ENCODE measurements around the gene CCDC169. TPM values are rescaled to one million over a fixed set of nuclear protein-coding genes. Genes with fewer than 3 reads are reported as not detected.

Gene CCDC169
- total RNA-seq, 1 donor from 2014 or later: 0.40 TPM

DNA sequence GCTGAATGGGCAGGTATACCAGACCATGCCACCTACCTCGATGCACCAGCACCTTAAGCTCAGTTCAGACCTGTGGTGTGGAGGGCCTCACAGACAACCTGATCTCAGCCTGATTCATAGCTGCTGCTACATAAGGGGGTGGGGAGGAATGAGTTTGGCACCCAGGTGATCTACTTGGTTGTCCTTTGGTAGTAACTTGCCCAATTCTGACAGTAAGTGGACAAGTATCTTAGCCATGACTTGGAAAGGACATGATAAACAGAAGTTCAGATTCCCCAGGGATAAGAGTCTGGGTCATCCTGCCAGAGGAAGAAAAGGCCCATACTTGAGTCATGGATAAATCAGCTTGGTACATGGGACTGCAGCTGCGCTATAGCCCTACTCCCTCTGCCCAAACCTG lies 54.9 kb downstream of the CCDC169 start:
- ATAC-seq: no peak

DNA sequence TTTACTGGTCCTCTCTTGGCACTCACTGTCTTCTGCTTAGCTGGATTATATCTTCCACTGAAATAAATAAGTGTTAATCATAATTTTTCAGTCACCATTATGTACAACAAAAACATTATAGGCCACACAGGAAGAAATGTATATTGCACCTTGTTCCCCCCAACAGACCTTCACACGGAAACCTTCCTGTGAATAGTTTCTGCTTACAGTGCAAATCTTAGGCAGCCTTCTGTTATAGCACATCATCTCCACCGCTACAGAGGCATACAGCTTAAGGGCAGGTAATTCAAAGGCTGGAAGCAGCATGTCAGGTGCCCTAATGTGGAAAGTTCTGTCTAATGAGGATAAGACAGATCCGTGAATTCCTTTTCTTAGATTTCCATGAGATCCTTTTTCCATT lies 66.4 kb downstream of the CCDC169 start:
- ATAC-seq: no peak

DNA sequence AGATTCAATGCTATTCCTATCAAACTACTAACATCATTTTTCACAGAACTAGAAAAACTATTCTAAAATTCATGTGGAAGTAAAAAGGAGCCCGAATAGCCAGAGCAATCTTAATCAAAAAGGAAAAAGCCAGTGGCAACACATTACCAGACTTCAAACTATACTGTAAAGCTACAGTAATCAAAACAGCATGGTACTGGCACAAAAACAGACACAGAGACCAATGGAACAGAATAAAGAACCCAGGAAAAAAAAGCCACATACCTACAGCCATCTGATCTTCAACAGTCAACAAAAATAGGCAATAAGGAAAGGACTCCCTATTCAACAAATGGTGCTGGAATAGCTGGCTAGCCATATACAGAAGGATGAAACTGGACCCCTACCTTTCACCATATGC lies 72.9 kb downstream of the CCDC169 start:
- no peak for ATAC-seq

DNA sequence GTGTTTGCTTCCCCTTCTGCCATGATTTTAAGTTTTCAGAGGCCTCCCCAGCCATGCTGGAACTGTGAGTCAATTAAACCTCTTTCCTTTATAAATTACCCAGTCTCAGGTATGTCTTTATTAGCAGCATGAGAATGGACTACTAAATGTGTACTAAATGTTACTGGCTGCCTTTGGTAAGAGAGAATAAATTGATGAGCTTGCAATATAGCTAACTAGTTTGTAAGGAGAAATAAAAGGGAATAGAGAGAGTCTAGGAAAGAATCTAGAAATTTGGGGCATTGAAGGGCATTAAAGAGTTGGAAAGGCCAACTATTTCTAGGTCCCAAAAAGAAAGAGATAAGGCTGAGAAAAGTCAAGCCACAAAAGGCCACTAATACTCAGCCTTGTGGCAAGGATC lies 77.7 kb downstream of the CCDC169 start:
- no peak for ATAC-seq

DNA sequence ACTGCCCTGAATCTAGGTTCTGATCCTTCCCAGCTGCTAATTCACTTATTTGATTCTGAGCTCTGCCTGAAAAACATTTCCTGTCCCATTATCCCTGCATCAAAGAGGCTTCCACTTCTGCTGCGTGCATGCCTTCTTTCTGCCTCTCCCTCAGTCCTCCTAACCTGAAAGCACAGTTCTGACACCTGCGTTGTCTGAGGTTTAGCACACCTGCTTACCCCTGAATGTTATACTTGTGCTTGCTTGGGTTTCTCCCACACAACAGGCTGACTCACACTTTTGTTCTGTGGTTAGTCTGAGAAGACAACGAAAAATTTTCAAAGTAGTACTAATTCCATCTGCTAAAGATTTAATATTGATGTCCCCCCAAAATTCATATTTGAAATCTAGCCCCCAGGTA lies 80.2 kb downstream of the CCDC169 start:
- ATAC-seq: no peak

DNA sequence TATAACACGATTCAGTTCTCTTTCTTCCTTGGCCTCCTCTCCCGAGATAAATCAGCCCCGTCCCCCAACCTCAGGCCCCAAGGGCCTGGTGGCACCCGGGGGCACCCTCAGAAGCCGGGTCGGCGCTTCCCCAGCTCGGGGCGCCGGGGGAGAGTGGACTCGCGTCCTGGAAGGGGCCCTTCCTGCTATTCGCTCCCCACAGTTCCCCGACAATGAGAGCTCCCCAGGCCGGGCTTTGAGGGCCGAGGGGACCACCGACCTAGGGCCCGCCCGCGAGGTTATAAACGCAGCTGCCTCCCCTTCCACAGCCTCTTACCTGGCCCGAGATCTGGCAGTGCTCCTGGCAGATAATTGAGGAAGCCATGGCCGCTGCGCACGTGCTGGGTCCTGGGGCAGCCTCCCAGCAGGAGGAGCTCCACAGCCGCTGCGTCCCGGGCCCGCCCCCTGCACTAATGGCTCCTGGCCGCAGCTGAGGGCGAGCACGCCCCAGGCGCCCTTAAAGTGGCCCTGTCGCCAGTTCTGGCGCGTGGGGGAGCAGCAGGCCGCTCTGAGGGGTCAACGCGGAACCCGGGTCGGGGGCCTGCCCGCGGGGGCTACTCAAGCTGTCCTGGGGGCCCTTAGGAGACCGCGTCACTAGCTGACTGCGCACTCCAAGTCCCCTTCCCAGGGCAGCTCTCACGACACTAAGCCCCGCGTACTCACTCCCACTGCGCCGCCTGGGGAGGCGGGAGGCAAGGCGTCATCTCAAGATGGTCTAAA lies 83.3 kb downstream of the CCDC169 start, which contains the start of gene SOHLH2:
Gene SOHLH2 (minus strand): TSS at position 394 of the 759 bp plus-strand sequence. CDS start 30 bp downstream, at position 364.
- ATAC-seq: no peak

DNA sequence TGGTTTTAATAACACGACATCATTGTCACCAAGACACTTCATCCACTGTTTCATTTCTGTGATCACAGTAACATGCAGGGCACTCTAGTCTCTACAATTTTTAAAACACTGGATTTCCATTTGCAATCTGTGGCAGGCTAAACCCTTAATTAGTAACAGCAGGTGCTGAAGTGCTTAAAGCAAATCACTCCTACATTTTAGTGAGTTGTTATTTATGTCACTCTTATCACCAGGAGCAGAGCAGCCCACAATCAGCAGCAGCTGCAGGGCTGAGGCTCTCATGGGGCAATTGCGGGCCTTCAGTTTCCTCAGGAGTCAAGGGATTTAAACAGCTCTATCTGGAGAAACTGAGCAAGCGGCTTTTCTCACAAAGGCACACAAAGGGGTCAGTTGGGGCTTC lies 84.8 kb downstream of the CCDC169 start:
- ATAC-seq: no peak

DNA sequence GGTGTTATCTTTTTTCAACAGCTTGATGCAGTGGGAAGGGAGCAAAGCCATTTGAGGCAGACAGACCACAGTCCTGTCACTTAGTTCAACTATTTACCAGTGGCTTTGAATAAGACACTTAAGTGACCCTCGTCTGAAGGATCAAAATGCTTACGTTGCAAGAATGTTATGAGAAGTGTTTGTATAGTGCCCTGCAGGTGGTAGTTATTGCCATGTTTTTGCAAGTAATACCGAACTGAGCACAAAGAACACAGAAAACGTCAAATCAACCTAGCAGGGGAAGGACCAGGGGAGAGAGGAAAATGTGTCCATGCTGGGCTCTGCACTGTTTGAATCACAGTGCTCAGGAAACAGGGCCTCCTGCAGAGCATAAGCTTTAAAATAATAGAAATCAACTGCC lies 86.0 kb downstream of the CCDC169 start:
- ATAC-seq: no peak

DNA sequence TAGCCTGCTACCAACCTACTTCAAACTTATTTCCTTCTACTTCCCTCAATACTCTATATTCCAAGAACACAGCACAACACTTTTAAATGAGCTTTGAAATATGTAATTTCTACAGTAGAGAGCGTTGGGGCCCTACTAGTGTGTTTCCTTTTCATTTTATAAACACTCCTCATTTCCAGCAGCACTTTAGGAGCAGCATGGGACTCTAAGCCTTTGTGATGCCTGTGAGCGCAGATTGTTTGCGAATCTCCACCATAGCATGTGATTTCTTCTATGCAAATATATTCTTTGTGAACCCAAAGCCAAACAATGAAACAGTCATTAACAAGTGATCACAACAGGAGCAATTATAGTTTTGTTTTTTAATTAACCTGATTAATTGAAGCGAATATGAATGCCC lies 86.9 kb downstream of the CCDC169 start:
- ATAC-seq: no peak

DNA sequence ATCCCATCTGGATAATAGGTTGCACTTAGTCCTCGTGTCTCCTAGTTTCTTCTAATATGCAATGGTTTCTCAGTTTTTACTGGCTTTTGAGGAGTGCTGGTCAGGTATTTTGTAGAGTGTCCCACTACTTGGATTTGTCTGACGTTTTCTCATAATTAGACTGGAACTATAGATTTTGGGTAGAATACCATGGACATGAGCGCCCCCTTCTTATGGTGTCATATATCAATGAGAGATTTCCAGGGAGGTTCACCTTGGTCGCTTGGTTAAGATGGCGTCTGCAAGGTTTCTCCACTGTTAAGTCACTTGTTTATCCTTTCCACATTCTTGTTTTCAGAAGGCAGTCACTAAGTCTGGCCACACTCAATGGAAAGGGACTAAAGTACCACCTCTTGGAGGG lies 89.9 kb downstream of the CCDC169 start:
- ATAC-seq: no peak

DNA sequence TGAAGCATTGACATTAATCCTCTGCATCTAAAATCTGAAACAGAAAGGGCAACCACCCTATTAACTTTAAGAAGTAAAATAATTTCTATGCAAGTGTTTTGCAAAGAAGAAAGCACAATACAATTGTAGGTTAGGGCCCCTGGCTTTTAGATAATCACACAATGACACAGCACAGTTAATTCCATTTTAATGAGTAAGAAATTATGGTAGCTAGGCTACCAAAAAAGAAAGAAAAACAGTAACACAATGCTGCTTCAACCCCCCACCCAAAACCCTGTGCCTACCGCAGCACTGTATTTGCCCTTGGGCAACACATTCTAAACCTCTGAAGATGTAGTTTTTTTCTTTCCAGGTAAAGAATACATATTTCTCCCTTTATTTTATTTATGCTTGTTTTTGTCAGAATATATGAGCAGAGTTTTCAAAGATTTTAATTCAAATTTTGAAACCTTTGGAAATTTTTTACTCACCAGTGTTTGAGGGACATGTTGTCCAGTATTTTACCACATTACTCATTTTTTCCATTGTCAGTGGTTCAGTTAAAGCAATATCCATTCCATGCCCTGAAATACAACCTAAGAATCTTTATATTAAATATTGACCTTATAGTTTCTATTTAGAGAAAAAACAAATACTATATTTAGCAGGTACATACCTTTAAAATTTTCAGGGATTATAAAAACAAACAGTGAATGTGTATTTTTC lies 104.3 kb downstream of the CCDC169 start:
- ATAC-seq: no peak

DNA sequence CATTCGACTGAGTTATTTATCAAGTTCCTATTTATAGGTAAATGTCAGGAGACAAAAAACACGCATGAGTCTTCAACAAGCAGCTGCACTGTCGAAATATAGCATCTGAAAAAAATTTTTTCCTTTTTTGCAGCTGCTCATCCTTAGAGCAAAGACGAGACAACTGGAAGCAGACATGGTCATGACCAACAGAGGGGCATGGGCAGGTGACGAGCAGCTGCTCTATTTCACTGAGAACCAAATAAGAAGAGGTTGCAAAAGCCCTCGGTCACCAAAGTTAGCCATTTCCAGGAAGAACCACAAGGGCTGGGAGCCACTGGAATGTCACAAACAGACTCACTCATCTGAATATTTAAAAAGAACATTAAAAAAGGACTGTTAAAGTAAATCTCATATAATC lies 105.4 kb downstream of the CCDC169 start:
- no peak for ATAC-seq

DNA sequence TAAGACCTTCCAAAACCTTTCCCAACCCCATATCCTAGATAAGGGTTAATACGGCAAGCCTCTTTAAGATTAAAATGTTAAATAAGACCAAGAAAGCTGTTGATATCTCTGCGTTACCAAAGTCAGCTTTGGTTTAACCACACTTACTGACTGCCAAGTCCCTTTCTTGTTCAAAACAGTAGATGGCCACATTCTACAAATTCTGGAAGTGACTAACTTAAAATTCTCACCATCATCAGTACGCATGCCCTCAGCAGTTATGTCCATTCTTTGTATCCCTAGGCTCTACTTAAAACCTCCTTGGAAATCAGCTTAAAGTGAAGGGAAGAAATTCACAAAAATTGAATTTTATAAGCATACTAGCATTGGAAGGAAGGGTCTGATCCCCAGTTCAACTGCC lies 106.8 kb downstream of the CCDC169 start:
- ATAC-seq: no peak

DNA sequence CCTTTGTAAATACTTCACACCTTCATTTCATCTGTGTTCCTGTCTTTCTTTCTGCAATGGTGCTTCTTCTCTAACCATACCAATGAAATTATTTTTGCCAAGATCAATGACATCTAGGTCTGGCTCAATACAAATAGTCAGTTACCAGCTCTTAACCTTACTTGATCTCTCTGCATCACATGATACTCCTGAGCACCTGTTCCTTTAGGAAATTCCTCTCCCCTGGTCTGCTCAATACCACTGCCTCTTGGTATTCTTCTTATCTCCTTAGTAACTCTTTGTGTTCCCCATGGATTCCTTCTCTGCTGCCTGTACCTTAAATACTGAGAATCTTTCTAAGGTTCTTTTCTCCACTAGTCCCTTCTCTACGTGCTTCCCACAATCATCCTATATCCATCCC lies 109.2 kb downstream of the CCDC169 start:
- no peak for ATAC-seq

DNA sequence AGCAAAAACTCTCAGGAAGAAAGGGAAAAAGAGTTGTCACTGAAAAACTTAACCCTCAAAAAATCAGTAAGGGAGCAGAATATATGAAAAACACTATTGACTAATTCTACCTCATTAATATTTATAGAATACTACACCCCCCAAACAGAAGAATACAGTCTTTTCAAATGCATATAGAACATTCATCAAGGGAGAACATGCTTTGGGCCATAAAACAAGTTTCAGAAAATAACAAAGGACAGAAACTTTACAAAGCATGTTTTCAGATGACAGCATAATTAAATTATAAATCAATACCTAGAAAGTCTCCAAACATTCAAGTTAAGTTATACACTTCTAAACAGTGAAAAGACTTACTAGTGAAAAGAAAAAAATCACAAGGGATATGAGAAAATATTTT lies 113.7 kb downstream of the CCDC169 start:
- no peak for ATAC-seq

Other genes with a start within 250 kb of the CCDC169 start
- gene DCLK1, start 166.4 kb downstream of the CCDC169 start, total RNA-seq: 1.5 TPM
- gene SOHLH2, start 83.3 kb downstream of the CCDC169 start, total RNA-seq: 0.16 TPM
- 14.2 TPM for gene SPART, start 48.6 kb upstream of the CCDC169 start, total RNA-seq
- 3.1 TPM for gene CCNA1, start 134.7 kb upstream of the CCDC169 start, total RNA-seq